ENCODE measurements around the gene SHCBP1L. TPM values are rescaled to one million over a fixed set of nuclear protein-coding genes. Genes with fewer than 3 reads are reported as not detected.
"Not testable (repeated sequence)": the region's sequence is repeated elsewhere in the genome, so short reads cannot be mapped to it uniquely, and the experiment has no call there.

The SHCBP1L gene
- total RNA-seq, 1 experiment from 2014 or later: not detected

GRCh38 chr1:182927693-182928433 is 25.1 kb downstream of the SHCBP1L start:
- Histone ChIP-seq H3K9me3 (no peaks in the 10 kb centered on the region), H3K27me3 (no peaks in the 10 kb centered on the region), H3K4me3 (no peak overlapping the region), H3K36me3 (no peaks in the 10 kb centered on the region)
- DNase-seq: no peak

GRCh38 chr1:182925661-182926060 is 27.3 kb downstream of the SHCBP1L start:
- DNase-seq: no peak
- H3K4me3 ChIP-seq: no peak overlapping the region
- no peaks in the 10 kb centered on the region for H3K27me3 ChIP-seq
- H3K9me3 ChIP-seq: no peaks in the 10 kb centered on the region
- no peaks in the 10 kb centered on the region for H3K36me3 ChIP-seq

- Histone ChIP-seq H3K4me3 (no peak overlapping the region), H3K27me3 (no peaks in the 10 kb centered on the region), H3K36me3 (no peaks in the 10 kb centered on the region), H3K9me3 (peaks cover 15% of the 10 kb centered on the region)
- peak; percentile 28 for DNase-seq
Observed at GRCh38 chr1:182917378-182917777, 35.6 kb downstream of the SHCBP1L start.

GRCh38 chr1:182913401-182913800 is 39.6 kb downstream of the SHCBP1L start:
- Histone ChIP-seq H3K36me3 (no peaks in the 10 kb centered on the region), H3K27me3 (no peaks in the 10 kb centered on the region), H3K9me3 (peaks cover 15% of the 10 kb centered on the region), H3K4me3 (no peak overlapping the region)
- DNase-seq: no peak

GRCh38 chr1:182910143-182910542 is 42.8 kb downstream of the SHCBP1L start:
- Histone ChIP-seq H3K9me3 (peaks cover 14% of the 10 kb centered on the region), H3K4me3 (no peak overlapping the region), H3K27me3 (no peaks in the 10 kb centered on the region), H3K36me3 (no peaks in the 10 kb centered on the region)
- DNase-seq: no peak

GRCh38 chr1:182909578-182909977 is 43.4 kb downstream of the SHCBP1L start:
- no peak for DNase-seq
- Histone ChIP-seq H3K9me3 (peaks cover 14% of the 10 kb centered on the region), H3K4me3 (no peak overlapping the region), H3K27me3 (no peaks in the 10 kb centered on the region), H3K36me3 (no peaks in the 10 kb centered on the region)

GRCh38 chr1:182905321-182905720 is 47.6 kb downstream of the SHCBP1L start:
- Histone ChIP-seq H3K4me3 (no peak overlapping the region), H3K9me3 (no peaks in the 10 kb centered on the region), H3K36me3 (no peaks in the 10 kb centered on the region), H3K27me3 (no peaks in the 10 kb centered on the region)
- no peak for DNase-seq

GRCh38 chr1:182901946-182902345 is 51.0 kb downstream of the SHCBP1L start:
- not testable (repeated sequence) for H3K27me3 ChIP-seq, H3K4me3 ChIP-seq, H3K9me3 ChIP-seq, H3K36me3 ChIP-seq, DNase-seq

- Histone ChIP-seq H3K27me3 (no peaks in the 10 kb centered on the region), H3K9me3 (peaks cover 2% of the 10 kb centered on the region; the same call in 1 of the 2 replicates), H3K36me3 (no peaks in the 10 kb centered on the region), H3K4me3 (no peak overlapping the region)
- no peak for DNase-seq
Observed at GRCh38 chr1:182897696-182898095, 55.3 kb downstream of the SHCBP1L start.

- Histone ChIP-seq H3K27me3 (no peaks in the 10 kb centered on the region), H3K9me3 (peaks cover 10% of the 10 kb centered on the region), H3K36me3 (peaks cover 47% of the 10 kb centered on the region), H3K4me3 (no peak overlapping the region)
- no peak for DNase-seq
Observed at GRCh38 chr1:182890927-182891610, 61.9 kb downstream of the SHCBP1L start.

- H3K4me3 ChIP-seq: no peak overlapping the region
- DNase-seq: no peak
- peaks cover 10% of the 10 kb centered on the region for H3K9me3 ChIP-seq
- H3K27me3 ChIP-seq: no peaks in the 10 kb centered on the region
- peaks cover 56% of the 10 kb centered on the region for H3K36me3 ChIP-seq
Observed at GRCh38 chr1:182889997-182890396, 63.0 kb downstream of the SHCBP1L start.

- Histone ChIP-seq H3K9me3 (peaks cover 7% of the 10 kb centered on the region), H3K4me3 (no peak overlapping the region), H3K36me3 (peaks cover 65% of the 10 kb centered on the region), H3K27me3 (no peaks in the 10 kb centered on the region)
- no peak for DNase-seq
Observed at GRCh38 chr1:182888736-182889531, 64.0 kb downstream of the SHCBP1L start.

- peaks cover 2% of the 10 kb centered on the region for H3K9me3 ChIP-seq
- no peak for DNase-seq
- H3K36me3 ChIP-seq: peaks cover 83% of the 10 kb centered on the region
- no peak overlapping the region for H3K4me3 ChIP-seq
- H3K27me3 ChIP-seq: no peaks in the 10 kb centered on the region
Observed at GRCh38 chr1:182886985-182887384, 66.0 kb downstream of the SHCBP1L start.

GRCh38 chr1:182885591-182885990 is 67.4 kb downstream of the SHCBP1L start:
- H3K9me3 ChIP-seq: no peaks in the 10 kb centered on the region
- H3K27me3 ChIP-seq: no peaks in the 10 kb centered on the region
- no peak overlapping the region for H3K4me3 ChIP-seq
- DNase-seq: no peak
- peaks cover 90% of the 10 kb centered on the region for H3K36me3 ChIP-seq

GRCh38 chr1:182884872-182885271 is 68.1 kb downstream of the SHCBP1L start:
- Histone ChIP-seq H3K36me3 (peaks cover 93% of the 10 kb centered on the region), H3K27me3 (no peaks in the 10 kb centered on the region), H3K9me3 (no peaks in the 10 kb centered on the region), H3K4me3 (no peak overlapping the region)
- DNase-seq: no peak

GRCh38 chr1:182877842-182878241 is 75.1 kb downstream of the SHCBP1L start:
- DNase-seq: no peak
- Histone ChIP-seq H3K9me3 (no peaks in the 10 kb centered on the region), H3K36me3 (peaks cover 99% of the 10 kb centered on the region), H3K27me3 (no peaks in the 10 kb centered on the region), H3K4me3 (no peak overlapping the region)

- no peak for DNase-seq
- no peaks in the 10 kb centered on the region for H3K9me3 ChIP-seq
- peaks cover 100% of the 10 kb centered on the region for H3K36me3 ChIP-seq
- H3K27me3 ChIP-seq: no peaks in the 10 kb centered on the region
- H3K4me3 ChIP-seq: no peak overlapping the region
Observed at GRCh38 chr1:182877331-182877730, 75.6 kb downstream of the SHCBP1L start.
